ENCODE measurements around the gene TNS1. TPM values are rescaled to one million over a fixed set of nuclear protein-coding genes. Genes with fewer than 3 reads are reported as not detected.

The TNS1 gene
- total and polyA plus RNA-seq, 2 donors (not counting 1 experiment from before 2014, with no cell fraction given), result 0.10 to 0.86 TPM

DNA sequence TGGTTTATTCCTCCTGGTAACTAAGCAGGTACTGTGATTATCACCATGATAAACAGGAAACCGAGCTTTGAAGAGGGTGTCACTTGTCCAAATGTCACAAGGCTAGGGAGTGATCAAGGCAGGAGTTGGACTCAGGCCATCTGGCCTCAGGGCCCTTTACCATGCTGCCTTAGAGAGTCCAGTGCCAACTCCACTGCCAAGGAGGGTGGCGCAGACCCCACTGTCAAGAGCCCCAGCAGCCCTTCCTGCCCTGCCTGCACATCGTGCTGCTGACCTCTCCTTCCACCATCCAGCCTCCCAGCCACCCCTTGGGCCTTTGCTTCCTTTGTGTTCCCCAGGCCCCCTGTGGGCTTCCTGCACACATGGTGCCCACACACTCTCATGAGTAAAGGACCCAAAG, 48.3 kb downstream of the TNS1 start:
- ChIA-PET POLR2A (no interaction called here), CTCF (no interaction called here)
- Mint-ChIP-seq H3K4me3 (no peak overlapping the region), H3K27me3 (peaks cover 5% of the 10 kb centered on the region), H3K9me3 (ENCODE audit: insufficient read depth) (no peaks in the 10 kb centered on the region), H3K27ac (no peak overlapping the region), H3K4me1 (no peaks in the 10 kb centered on the region)
- no peak overlapping the region for H3K4me3 ChIP-seq (ENCODE audit: control extremely low read depth in 1 of 5, extremely low read depth in 1 of 5, insufficient read depth in 1 of 5, low read depth in 2 of 5, low read length in 4 of 5)
- TF ChIP-seq, protein P1, sequence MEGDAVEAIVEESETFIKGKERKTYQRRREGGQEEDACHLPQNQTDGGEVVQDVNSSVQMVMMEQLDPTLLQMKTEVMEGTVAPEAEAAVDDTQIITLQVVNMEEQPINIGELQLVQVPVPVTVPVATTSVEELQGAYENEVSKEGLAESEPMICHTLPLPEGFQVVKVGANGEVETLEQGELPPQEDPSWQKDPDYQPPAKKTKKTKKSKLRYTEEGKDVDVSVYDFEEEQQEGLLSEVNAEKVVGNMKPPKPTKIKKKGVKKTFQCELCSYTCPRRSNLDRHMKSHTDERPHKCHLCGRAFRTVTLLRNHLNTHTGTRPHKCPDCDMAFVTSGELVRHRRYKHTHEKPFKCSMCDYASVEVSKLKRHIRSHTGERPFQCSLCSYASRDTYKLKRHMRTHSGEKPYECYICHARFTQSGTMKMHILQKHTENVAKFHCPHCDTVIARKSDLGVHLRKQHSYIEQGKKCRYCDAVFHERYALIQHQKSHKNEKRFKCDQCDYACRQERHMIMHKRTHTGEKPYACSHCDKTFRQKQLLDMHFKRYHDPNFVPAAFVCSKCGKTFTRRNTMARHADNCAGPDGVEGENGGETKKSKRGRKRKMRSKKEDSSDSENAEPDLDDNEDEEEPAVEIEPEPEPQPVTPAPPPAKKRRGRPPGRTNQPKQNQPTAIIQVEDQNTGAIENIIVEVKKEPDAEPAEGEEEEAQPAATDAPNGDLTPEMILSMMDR (IDR thresholded peaks at IDR 0.05), result no peak
- TF ChIP-seq EZH2 (IDR thresholded peaks at IDR 0.05; ENCODE audit: borderline replicate concordance, insufficient read depth, low read depth, low read length, poor library complexity, severe bottlenecking), result no peak
- H3K9me3 ChIP-seq (ENCODE audit: control extremely low read depth in 1 of 3, control insufficient read depth in 2 of 3, insufficient read depth in 1 of 3, low read length in 2 of 3), result no peaks in the 10 kb centered on the region
- ATAC-seq (ENCODE audit: low read depth) (no peak), DNase-seq (no peak)
- H3K4me2 ChIP-seq (replicated peaks; ENCODE audit: low read depth, low read length, poor library complexity, severe bottlenecking), result no peak overlapping the region
- H3K9ac ChIP-seq (ENCODE audit: low read length), result no peak overlapping the region
- H3K4me1 ChIP-seq (ENCODE audit: control insufficient read depth in 2 of 2, insufficient read depth in 2 of 2, low read length in 2 of 2), result no peaks in the 10 kb centered on the region
- no peaks in the 10 kb centered on the region for H3K36me3 ChIP-seq (replicated peaks in 1 of 2; ENCODE audit: control extremely low read depth in 1 of 2, control insufficient read depth in 1 of 2, extremely low read depth in 1 of 2, insufficient read depth in 2 of 2, low read length in 1 of 2)
- H3K27me3 ChIP-seq (replicated peaks in 1 of 4; ENCODE audit: control extremely low read depth in 1 of 4, control insufficient read depth in 3 of 4, insufficient read depth in 4 of 4, low read length in 3 of 4), result peaks cover 0 to 3% (median 1%) of the 10 kb centered on the region in 4 experiments
- no peaks in the 10 kb centered on the region for H4K20me1 ChIP-seq (ENCODE audit: control insufficient read depth, insufficient read depth, low read length, poor library complexity, severe bottlenecking)
- no peaks in the 10 kb centered on the region for H3K79me2 ChIP-seq (ENCODE audit: control insufficient read depth, insufficient read depth, low read length)
- WGBS (ENCODE audit: insufficient coverage), result 92% methylated on average over 3 of the region's 3 CpGs
- no peak overlapping the region for H2AFZ ChIP-seq (ENCODE audit: insufficient read depth, low read depth, low read length, poor library complexity, severe bottlenecking)
- intact Hi-C loops (cut with micrococcal nuclease), result no loop called here
- H3K27ac ChIP-seq (ENCODE audit: low read length in 2 of 2), result no peak overlapping the region

DNA sequence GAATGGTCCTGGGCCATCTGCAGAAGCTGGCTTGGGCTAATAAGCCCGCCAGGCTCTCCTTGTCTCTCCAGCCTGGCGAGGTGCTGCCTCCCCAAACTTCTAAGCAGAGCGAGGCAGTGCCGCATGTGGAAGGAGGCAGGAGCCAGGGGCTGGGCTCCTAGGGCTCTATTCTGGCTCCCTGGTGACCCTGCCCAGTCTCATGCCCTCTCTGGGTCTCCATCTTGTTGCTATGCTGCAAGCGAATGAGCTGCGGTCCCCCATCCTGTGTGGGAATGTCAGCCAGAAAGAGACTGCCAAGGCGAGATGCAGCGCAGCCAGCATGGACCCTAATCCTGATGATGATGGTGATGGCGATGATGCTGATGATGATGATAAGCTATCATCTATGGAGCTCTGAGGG, 48.7 kb downstream of the TNS1 start:
- no peak overlapping the region for H3K4me2 ChIP-seq (replicated peaks; ENCODE audit: low read depth, low read length, poor library complexity, severe bottlenecking)
- ATAC-seq (ENCODE audit: low read depth) (no peak), DNase-seq (no peak)
- H3K36me3 ChIP-seq (replicated peaks in 1 of 2; ENCODE audit: control extremely low read depth in 1 of 2, control insufficient read depth in 1 of 2, extremely low read depth in 1 of 2, insufficient read depth in 2 of 2, low read length in 1 of 2), result no peaks in the 10 kb centered on the region
- no peaks in the 10 kb centered on the region for H3K9me3 Mint-ChIP-seq (ENCODE audit: insufficient read depth)
- no peak overlapping the region for H3K4me3 Mint-ChIP-seq
- H3K27ac Mint-ChIP-seq, result no peak overlapping the region
- H3K4me1 ChIP-seq (ENCODE audit: control insufficient read depth in 2 of 2, insufficient read depth in 2 of 2, low read length in 2 of 2), result no peaks in the 10 kb centered on the region
- CTCF ChIA-PET, result no interaction called here
- no peak overlapping the region for H3K27ac ChIP-seq (ENCODE audit: low read length in 2 of 2)
- H3K9me3 ChIP-seq (ENCODE audit: control extremely low read depth in 1 of 3, control insufficient read depth in 2 of 3, insufficient read depth in 1 of 3, low read length in 2 of 3), result no peaks in the 10 kb centered on the region
- H3K4me1 Mint-ChIP-seq, result no peaks in the 10 kb centered on the region
- WGBS (ENCODE audit: insufficient coverage), result 97% methylated on average over 7 of the region's 9 CpGs
- no peaks in the 10 kb centered on the region for H4K20me1 ChIP-seq (ENCODE audit: control insufficient read depth, insufficient read depth, low read length, poor library complexity, severe bottlenecking)
- no peak overlapping the region for H3K9ac ChIP-seq (ENCODE audit: low read length)
- no peak overlapping the region for H3K4me3 ChIP-seq (ENCODE audit: control extremely low read depth in 1 of 5, extremely low read depth in 1 of 5, insufficient read depth in 1 of 5, low read depth in 2 of 5, low read length in 4 of 5)
- H3K79me2 ChIP-seq (ENCODE audit: control insufficient read depth, insufficient read depth, low read length), result no peaks in the 10 kb centered on the region
- TF ChIP-seq EZH2 (IDR thresholded peaks at IDR 0.05; ENCODE audit: borderline replicate concordance, insufficient read depth, low read depth, low read length, poor library complexity, severe bottlenecking), result no peak
- TF ChIP-seq, protein P1 (IDR thresholded peaks at IDR 0.05), result no peak
- intact Hi-C loops (cut with micrococcal nuclease), result no loop called here
- no peak overlapping the region for H2AFZ ChIP-seq (ENCODE audit: insufficient read depth, low read depth, low read length, poor library complexity, severe bottlenecking)
- H3K27me3 ChIP-seq (replicated peaks in 1 of 4; ENCODE audit: control extremely low read depth in 1 of 4, control insufficient read depth in 3 of 4, insufficient read depth in 4 of 4, low read length in 3 of 4), result peaks cover 0 to 3% (median 1%) of the 10 kb centered on the region in 4 experiments
- POLR2A ChIA-PET, result no interaction called here
- H3K27me3 Mint-ChIP-seq, result peaks cover 5% of the 10 kb centered on the region

Measured in B cell (primary cell).